Measurements from ENCODE around the gene MANEAL. TPM values are rescaled to one million over a fixed set of nuclear protein-coding genes. Genes with fewer than 3 reads are reported as not detected.

MANEAL gene
- total RNA-seq, 5 donors from 2014 or later (not counting 1 experiment from before 2014, with no cell fraction given): 1.0 to 4.4 (median 2.8) TPM

DNA sequence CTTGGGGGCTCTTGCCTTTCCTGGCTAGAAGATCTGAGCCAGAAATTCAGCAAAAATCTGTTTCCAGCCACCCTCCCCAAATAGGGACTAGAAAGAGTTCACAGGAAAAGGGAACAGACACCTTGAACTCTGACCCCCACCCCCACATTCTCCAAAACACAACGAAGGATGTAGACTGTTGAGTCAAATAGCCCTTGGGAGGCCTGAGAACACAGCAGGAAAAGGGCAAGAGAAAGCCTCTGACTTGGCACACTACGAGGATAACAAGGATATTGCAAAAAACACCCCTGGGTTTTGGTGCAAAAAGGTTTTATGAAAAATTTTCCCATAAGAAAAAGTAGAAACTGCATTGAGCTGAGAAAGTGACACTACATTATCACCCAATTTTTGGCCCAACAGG lies 16.3 kb downstream of the MANEAL start:
- WGBS (ENCODE audit: insufficient coverage): no CpG with 5 or more reads among the region's 2 CpGs

DNA sequence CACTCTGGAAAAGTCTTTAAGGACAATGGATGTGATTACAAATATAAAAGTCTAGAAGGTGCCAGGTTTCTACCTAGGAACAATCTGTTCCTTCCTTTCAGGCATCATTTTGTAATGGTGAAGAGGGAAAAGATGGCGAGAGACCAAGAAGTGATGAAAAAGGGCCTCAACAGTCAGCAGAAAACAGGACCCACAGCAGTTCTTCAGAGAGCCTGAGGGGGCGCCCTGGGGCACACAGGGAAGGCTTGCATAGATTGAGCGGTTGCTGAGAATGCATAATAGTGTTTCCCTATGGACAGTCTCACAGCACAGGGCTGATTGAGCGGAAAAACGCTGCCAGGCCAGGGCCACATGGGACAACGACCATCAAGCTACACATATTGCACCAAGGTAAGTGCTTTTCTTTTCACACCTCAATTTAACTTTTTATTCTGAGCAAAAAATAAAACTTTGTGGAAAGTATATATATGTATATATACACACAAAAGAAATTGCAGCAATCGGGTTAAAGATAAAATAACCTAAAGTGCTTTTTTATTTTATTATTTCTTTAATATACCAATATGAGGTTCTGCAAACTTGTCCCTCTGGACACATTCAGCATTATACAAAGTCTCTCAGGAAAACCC lies 17.5 kb downstream of the MANEAL start:
- no peak overlapping the region for H3K4me3 ChIP-seq (ENCODE audit: control insufficient read depth in 1 of 2, extremely low read depth in 1 of 2, low read length in 1 of 2)
- peaks cover 28 to 34% (median 31%) of the 10 kb centered on the region in 3 donors for H3K4me1 Mint-ChIP-seq
- peaks cover 3 to 26% of the 10 kb centered on the region in 2 experiments for H3K4me1 ChIP-seq (ENCODE audit: control insufficient read depth in 1 of 2, extremely low read depth in 1 of 2, insufficient read depth in 2 of 2, low read length in 2 of 2)
- no peaks in the 10 kb centered on the region for H3K9me3 Mint-ChIP-seq
- H3K27me3 ChIP-seq (replicated peaks in 1 of 2; ENCODE audit: control insufficient read depth in 2 of 2, extremely low read depth in 1 of 2, insufficient read depth in 2 of 2, low read length in 1 of 2): no peaks in the 10 kb centered on the region
- peaks cover 5 to 31% of the 10 kb centered on the region in 2 donors for H3K36me3 ChIP-seq (ENCODE audit: control insufficient read depth in 2 of 2, extremely low read depth in 1 of 2, insufficient read depth in 1 of 2, low read length in 1 of 2)
- ATAC-seq (replicated peaks in 1 of 4) (peak in 2 of 4 experiments; percentile 17 to 18), DNase-seq (peak; percentile 16 to 79 (median 46))
- POLR2A ChIA-PET: no interaction called here
- H3K27ac Mint-ChIP-seq: peak overlapping the region; percentile 16 to 58
- peak overlapping the region in 1 of 3 donors; percentile 9 for H3K4me3 Mint-ChIP-seq
- no peaks in the 10 kb centered on the region for H3K9me3 ChIP-seq
- CTCF ChIA-PET: interaction anchor here in 1 of 2 donors (0.6 kb wide), 1 partner anchor 37 kb away, joined by 3 read pairs; no protein-coding TSS in a partner anchor
- no peaks in the 10 kb centered on the region for H3K27me3 Mint-ChIP-seq
- H3K36me3 Mint-ChIP-seq: peaks cover 18% of the 10 kb centered on the region
- 0% methylated on average over 1 of the region's 7 CpGs for WGBS (ENCODE audit: insufficient coverage)
- no peak overlapping the region for H3K27ac ChIP-seq (ENCODE audit: low read length)

More for the DNA sequence above, 16.3 kb downstream of the MANEAL start:
- POLR2A ChIA-PET: no interaction called here
- no peaks in the 10 kb centered on the region for H3K27me3 Mint-ChIP-seq
- no peak for DNase-seq
- ATAC-seq (replicated peaks in 1 of 4): no peak
- CTCF ChIA-PET: interaction anchor here in 1 of 2 donors (0.7 kb wide), 1 partner anchor 50 kb away, joined by 4 read pairs; the partner anchor contains the start of gene MTF1
- Histone ChIP-seq H3K4me1 (ENCODE audit: control insufficient read depth in 1 of 2, extremely low read depth in 1 of 2, insufficient read depth in 2 of 2, low read length in 2 of 2) (peaks cover 3 to 33% of the 10 kb centered on the region in 2 experiments), H3K27ac (ENCODE audit: low read length) (no peak overlapping the region), H3K9me3 (no peaks in the 10 kb centered on the region), H3K4me3 (ENCODE audit: control insufficient read depth in 1 of 2, extremely low read depth in 1 of 2, low read length in 1 of 2) (no peak overlapping the region), H3K27me3 (replicated peaks in 1 of 2; ENCODE audit: control insufficient read depth in 2 of 2, extremely low read depth in 1 of 2, insufficient read depth in 2 of 2, low read length in 1 of 2) (no peaks in the 10 kb centered on the region), H3K36me3 (ENCODE audit: control insufficient read depth in 2 of 2, extremely low read depth in 1 of 2, insufficient read depth in 1 of 2, low read length in 1 of 2) (peaks cover 0 to 30% of the 10 kb centered on the region in 2 donors)
- H3K4me3 Mint-ChIP-seq: peak overlapping the region; percentile 17 to 85 (median 43)
- H3K9me3 Mint-ChIP-seq: no peaks in the 10 kb centered on the region
- peaks cover 32 to 42% (median 37%) of the 10 kb centered on the region in 3 donors for H3K4me1 Mint-ChIP-seq
- H3K27ac Mint-ChIP-seq: no peak overlapping the region
- peaks cover 13% of the 10 kb centered on the region for H3K36me3 Mint-ChIP-seq

DNA sequence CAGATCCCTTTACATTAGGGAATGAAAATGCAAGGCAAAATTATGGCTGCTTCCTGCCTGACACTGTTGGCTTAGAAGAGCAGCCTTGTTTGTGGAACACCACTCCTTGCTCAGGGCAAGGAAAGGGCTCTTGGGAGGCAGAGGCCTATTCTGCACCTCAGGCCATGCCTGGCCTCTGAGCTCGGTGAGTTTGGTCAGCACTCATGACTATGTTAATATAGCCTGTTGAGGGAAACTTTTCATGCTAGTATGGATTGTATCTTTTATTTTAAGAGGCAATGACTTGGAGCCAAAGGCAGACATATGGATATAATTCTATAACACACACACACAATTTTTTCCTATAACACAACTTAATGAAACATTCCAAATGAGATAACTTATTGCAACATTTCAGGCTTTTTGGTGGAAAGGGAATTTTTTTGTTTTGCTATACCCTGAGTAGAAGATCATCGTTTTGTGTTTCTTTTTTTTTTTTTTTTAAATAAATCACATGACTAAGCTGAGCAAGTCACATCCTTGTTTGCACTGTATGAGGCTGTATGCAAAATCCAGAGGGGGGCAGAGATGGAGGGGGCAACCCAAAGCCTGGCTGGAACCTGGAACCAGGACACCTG lies 20.0 kb downstream of the MANEAL start:
- Histone ChIP-seq H3K27ac (ENCODE audit: low read length) (no peak overlapping the region), H3K9me3 (no peaks in the 10 kb centered on the region), H3K27me3 (replicated peaks in 1 of 2; ENCODE audit: control insufficient read depth in 2 of 2, extremely low read depth in 1 of 2, insufficient read depth in 2 of 2, low read length in 1 of 2) (no peaks in the 10 kb centered on the region), H3K36me3 (ENCODE audit: control insufficient read depth in 2 of 2, extremely low read depth in 1 of 2, insufficient read depth in 1 of 2, low read length in 1 of 2) (peaks cover 5 to 38% of the 10 kb centered on the region in 2 donors), H3K4me1 (ENCODE audit: control insufficient read depth in 1 of 2, extremely low read depth in 1 of 2, insufficient read depth in 2 of 2, low read length in 2 of 2) (peaks cover 0 to 10% of the 10 kb centered on the region in 2 experiments), H3K4me3 (ENCODE audit: control insufficient read depth in 1 of 2, extremely low read depth in 1 of 2, low read length in 1 of 2) (no peak overlapping the region)
- Mint-ChIP-seq H3K9me3 (no peaks in the 10 kb centered on the region), H3K4me3 (no peak overlapping the region), H3K36me3 (peaks cover 24% of the 10 kb centered on the region), H3K27me3 (no peaks in the 10 kb centered on the region), H3K27ac (no peak overlapping the region), H3K4me1 (peaks cover 15 to 21% (median 20%) of the 10 kb centered on the region in 3 donors)
- ChIA-PET POLR2A (interaction anchor here in 1 of 2 donors (0.6 kb wide), 1 partner anchor 9 kb away, joined by 3 read pairs; no protein-coding TSS in a partner anchor), CTCF (interaction anchor here in 1 of 2 donors (0.6 kb wide), 1 partner anchor 45 kb away, joined by 4 read pairs; the partner anchor contains the start of gene MTF1)
- no CpG with 5 or more reads among the region's 2 CpGs for WGBS (ENCODE audit: insufficient coverage)
- DNase-seq (no peak), ATAC-seq (replicated peaks in 1 of 4) (no peak)

DNA sequence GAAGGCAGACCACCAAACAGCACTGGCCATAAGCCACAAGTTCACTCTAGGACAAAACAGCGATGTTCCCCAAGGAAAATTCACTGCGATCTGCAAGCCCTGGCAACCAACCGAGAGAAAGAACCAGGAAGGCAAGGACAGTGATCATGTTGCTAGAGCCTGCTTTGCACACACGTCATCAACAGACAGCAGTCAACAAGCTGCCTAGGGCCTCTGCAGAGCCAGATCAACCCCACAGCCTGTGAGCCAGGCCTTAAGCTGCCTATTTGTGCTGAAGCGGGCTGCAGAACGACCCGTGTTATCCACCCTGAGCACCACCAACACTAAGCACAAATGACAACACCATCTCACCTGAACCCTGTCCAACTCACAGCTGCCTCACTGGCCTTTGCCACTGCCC lies 20.6 kb downstream of the MANEAL start:
- peaks cover 10 to 40% of the 10 kb centered on the region in 2 donors for H3K36me3 ChIP-seq (ENCODE audit: control insufficient read depth in 2 of 2, extremely low read depth in 1 of 2, insufficient read depth in 1 of 2, low read length in 1 of 2)
- Mint-ChIP-seq H3K27me3 (no peaks in the 10 kb centered on the region), H3K4me1 (peaks cover 9 to 15% (median 13%) of the 10 kb centered on the region in 3 donors), H3K36me3 (peaks cover 24% of the 10 kb centered on the region), H3K9me3 (no peaks in the 10 kb centered on the region), H3K27ac (no peak overlapping the region), H3K4me3 (no peak overlapping the region)
- DNase-seq (no peak), ATAC-seq (replicated peaks in 1 of 4) (no peak)
- no peak overlapping the region for H3K27ac ChIP-seq (ENCODE audit: low read length)
- WGBS (ENCODE audit: insufficient coverage): 98% methylated on average over 7 of the region's 7 CpGs
- H3K27me3 ChIP-seq (replicated peaks in 1 of 2; ENCODE audit: control insufficient read depth in 2 of 2, extremely low read depth in 1 of 2, insufficient read depth in 2 of 2, low read length in 1 of 2): no peaks in the 10 kb centered on the region
- H3K4me3 ChIP-seq (ENCODE audit: control insufficient read depth in 1 of 2, extremely low read depth in 1 of 2, low read length in 1 of 2): no peak overlapping the region
- CTCF ChIA-PET: interaction anchor here in 1 of 2 donors (0.6 kb wide), 1 partner anchor 44 kb away, joined by 4 read pairs; the partner anchor contains the start of gene MTF1
- peaks cover 0 to 4% of the 10 kb centered on the region in 2 experiments for H3K4me1 ChIP-seq (ENCODE audit: control insufficient read depth in 1 of 2, extremely low read depth in 1 of 2, insufficient read depth in 2 of 2, low read length in 2 of 2)
- H3K9me3 ChIP-seq: no peaks in the 10 kb centered on the region
- POLR2A ChIA-PET: interaction anchor here (0.6 kb wide), 2 partner anchors 9 to 10 kb away, joined by 3 read pairs; no protein-coding TSS in a partner anchor

DNA sequence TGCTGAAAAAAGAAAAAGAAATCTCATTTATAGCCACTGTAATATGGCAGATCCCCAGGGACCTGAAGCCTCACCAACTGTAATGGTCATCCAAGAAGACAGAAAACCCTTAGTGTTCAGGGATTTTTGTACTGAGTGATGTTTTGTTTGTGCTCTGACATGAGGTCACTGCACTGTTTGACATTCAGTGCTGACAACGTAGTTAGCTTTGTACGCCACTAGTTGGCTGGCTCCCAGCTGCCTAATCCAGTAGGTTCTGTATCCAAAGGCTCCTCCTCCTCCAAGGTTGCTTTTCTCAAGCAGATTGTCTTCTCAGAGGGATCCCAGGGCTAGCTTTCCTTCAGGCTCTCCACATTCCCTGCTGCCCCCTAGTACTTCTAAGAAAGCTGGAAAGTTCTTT lies 23.8 kb downstream of the MANEAL start:
- H3K9me3 ChIP-seq: no peaks in the 10 kb centered on the region
- Mint-ChIP-seq H3K27me3 (no peaks in the 10 kb centered on the region), H3K27ac (no peak overlapping the region), H3K9me3 (no peaks in the 10 kb centered on the region), H3K4me1 (peaks cover 0 to 3% (median 0%) of the 10 kb centered on the region in 3 donors), H3K36me3 (peaks cover 46% of the 10 kb centered on the region), H3K4me3 (no peak overlapping the region)
- no peaks in the 10 kb centered on the region for H3K4me1 ChIP-seq (ENCODE audit: control insufficient read depth in 1 of 2, extremely low read depth in 1 of 2, insufficient read depth in 2 of 2, low read length in 2 of 2)
- H3K4me3 ChIP-seq (ENCODE audit: control insufficient read depth in 1 of 2, extremely low read depth in 1 of 2, low read length in 1 of 2): no peak overlapping the region
- no peaks in the 10 kb centered on the region for H3K27me3 ChIP-seq (replicated peaks in 1 of 2; ENCODE audit: control insufficient read depth in 2 of 2, extremely low read depth in 1 of 2, insufficient read depth in 2 of 2, low read length in 1 of 2)
- DNase-seq: no peak
- POLR2A ChIA-PET: no interaction called here
- ATAC-seq (replicated peaks in 1 of 4): no peak
- H3K36me3 ChIP-seq (ENCODE audit: control insufficient read depth in 2 of 2, extremely low read depth in 1 of 2, insufficient read depth in 1 of 2, low read length in 1 of 2): peaks cover 18 to 59% of the 10 kb centered on the region in 2 donors
- H3K27ac ChIP-seq (ENCODE audit: low read length): no peak overlapping the region
- 93% methylated on average over 2 of the region's 2 CpGs for WGBS (ENCODE audit: insufficient coverage)
- CTCF ChIA-PET: no interaction called here

DNA sequence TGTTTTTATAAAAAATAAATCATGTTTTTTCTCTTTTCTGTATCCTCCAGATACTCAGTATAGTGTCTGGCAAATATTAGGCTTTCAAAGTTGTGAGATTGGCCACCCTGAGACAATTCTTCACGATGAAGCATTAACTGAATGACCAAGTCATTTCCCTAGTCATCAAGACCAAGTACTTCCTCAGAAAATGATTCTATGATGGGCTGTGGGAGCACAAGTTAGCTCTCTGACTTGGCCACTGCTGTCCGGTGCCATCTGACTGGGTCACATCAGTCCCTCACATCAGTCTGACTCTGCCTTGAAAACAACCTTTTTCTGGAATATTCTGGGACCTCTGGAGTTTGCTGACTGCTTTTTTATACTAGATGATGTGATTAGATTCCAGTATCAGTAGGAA lies 27.8 kb downstream of the MANEAL start:
- Mint-ChIP-seq H3K27me3 (no peaks in the 10 kb centered on the region), H3K4me1 (peaks cover 0 to 10% (median 5%) of the 10 kb centered on the region in 3 donors), H3K36me3 (peaks cover 42% of the 10 kb centered on the region), H3K9me3 (no peaks in the 10 kb centered on the region), H3K27ac (no peak overlapping the region), H3K4me3 (no peak overlapping the region)
- no peak for DNase-seq
- ATAC-seq (replicated peaks in 1 of 4): no peak
- ChIA-PET CTCF (no interaction called here), POLR2A (interaction anchor here in 1 of 2 donors (0.5 kb wide), 1 partner anchor 29 kb away, joined by 6 read pairs; no protein-coding TSS in a partner anchor)
- H3K9me3 ChIP-seq: no peaks in the 10 kb centered on the region
- H3K27me3 ChIP-seq (replicated peaks in 1 of 2; ENCODE audit: control insufficient read depth in 2 of 2, extremely low read depth in 1 of 2, insufficient read depth in 2 of 2, low read length in 1 of 2): no peaks in the 10 kb centered on the region
- no peaks in the 10 kb centered on the region for H3K4me1 ChIP-seq (ENCODE audit: control insufficient read depth in 1 of 2, extremely low read depth in 1 of 2, insufficient read depth in 2 of 2, low read length in 2 of 2)
- H3K36me3 ChIP-seq (ENCODE audit: control insufficient read depth in 2 of 2, extremely low read depth in 1 of 2, insufficient read depth in 1 of 2, low read length in 1 of 2): peaks cover 14 to 54% of the 10 kb centered on the region in 2 donors
- WGBS (ENCODE audit: insufficient coverage): no CpG with 5 or more reads among the region's 2 CpGs
- no peak overlapping the region for H3K4me3 ChIP-seq (ENCODE audit: control insufficient read depth in 1 of 2, extremely low read depth in 1 of 2, low read length in 1 of 2)
- no peak overlapping the region for H3K27ac ChIP-seq (ENCODE audit: low read length)
